HG03064 (cell line): ENCODE data around the gene MACROD2.

ENCODE experiments used
- ATAC-seq: cut with Tn5 transposase; IDR thresholded peaks from one replicate; pipeline ENCODE4 v1.9.1; 2021; ENCODE audit warnings: low read depth; ENCODE audit not compliant: unreplicated experiment

Gene MACROD2

DNA sequence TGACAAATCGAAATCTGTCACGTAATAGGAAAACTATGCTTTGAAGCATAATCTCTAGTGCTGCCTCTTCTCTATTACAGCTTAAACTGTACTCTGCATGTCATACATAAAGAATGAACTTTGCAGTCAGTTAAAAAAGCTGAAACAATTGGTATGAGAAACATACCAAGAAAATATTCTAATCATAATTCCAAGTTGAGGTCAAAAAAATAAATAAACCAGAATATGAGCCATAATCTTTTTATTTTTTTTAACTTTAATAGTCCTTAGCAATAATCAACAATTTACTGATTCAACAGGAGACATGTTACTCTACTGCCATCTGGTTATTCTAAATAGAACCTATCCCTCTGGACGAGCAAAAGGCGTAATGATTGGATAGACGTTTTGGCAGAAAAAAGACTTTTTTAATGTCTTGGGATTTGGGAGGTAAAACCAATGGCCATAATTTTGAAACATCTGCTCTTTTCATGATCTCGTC is 566.5 kb downstream of the MACROD2 start:
- no peak for ATAC-seq

DNA sequence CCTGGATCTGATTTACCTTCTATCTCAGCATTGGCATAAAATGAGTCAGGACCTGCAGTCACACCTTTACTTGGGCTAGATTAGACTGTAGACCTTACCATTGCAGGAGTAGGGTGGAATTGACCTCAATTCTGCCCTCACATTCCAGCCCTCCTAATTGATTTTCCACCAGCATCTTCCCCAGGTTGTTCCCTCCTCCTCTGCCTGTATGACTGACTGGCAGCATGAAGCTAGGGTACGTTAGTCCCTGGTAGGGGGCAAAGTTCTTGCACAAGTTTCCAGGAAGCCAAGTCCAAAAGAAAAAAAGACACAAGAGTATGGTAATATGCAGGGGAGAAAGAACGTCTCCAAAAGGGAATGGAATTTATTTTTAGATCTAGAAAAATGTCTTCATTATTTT is 567.7 kb downstream of the MACROD2 start:
- ATAC-seq, result no peak

GRCh38 chr20:14566505-14566904 is 571.2 kb downstream of the MACROD2 start:
- ATAC-seq, result no peak

DNA sequence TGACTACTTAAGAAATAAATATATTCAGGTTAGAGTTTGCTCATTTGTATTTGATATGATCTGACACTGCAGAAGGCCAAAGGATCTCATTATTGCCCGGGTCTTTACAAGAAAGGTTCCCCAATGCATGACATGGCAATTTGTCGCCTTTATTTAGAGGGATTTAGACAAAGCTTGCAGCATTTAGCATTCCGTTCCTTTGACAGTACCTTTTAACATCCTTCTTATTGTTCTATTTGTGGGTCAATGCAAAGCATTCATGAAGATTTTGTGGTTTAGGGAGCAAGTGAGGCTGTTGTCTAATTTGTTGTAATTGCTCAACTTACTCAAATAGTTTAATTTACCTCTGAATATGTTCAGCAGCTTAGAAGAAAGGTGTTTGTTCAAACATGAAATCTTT is 572.9 kb downstream of the MACROD2 start:
- ATAC-seq, result no peak

DNA sequence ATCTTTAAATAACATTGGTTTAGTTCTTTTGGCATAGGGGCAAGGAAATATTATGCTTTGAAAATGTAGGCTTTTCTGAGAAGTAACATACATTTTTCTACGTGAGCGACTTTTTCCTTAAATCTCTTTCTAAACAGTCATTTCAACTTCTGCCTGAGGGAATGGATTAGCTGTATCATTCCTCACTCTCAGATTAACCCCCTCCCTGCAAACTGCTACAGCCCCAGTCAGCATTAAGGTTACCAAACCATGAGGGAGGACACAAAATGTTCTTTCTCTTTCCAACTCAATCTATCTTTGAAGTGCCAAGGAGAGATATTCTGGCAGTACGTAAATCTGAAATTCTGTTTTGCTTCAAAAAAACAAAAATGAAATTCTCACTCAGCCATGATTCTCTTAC is 573.4 kb downstream of the MACROD2 start:
- no peak for ATAC-seq

DNA sequence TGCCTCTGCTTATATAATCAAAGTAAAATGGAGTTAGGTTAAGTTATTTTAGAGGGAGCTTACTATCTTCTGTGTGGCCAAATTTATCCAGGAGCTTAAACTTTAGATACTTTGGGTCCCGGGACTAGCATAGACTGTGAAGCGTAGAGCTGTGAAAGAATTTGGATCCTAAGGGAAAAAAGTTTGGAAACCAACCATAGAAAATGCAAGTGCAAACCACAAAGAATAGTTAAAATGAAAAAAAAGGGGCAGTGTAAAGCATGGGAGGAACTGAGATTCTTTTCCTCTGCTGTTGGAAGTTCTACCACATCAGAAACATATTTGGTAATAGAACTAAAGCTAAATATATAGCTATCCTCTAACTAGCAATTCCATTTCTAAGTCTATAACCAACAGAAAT is 574.3 kb downstream of the MACROD2 start:
- ATAC-seq, result no peak

- ATAC-seq, result no peak
Measured at GRCh38 chr20:14570811-14571210, 575.5 kb downstream of the MACROD2 start.

- ATAC-seq, result no peak
Measured at GRCh38 chr20:14573676-14574075, 578.4 kb downstream of the MACROD2 start.

DNA sequence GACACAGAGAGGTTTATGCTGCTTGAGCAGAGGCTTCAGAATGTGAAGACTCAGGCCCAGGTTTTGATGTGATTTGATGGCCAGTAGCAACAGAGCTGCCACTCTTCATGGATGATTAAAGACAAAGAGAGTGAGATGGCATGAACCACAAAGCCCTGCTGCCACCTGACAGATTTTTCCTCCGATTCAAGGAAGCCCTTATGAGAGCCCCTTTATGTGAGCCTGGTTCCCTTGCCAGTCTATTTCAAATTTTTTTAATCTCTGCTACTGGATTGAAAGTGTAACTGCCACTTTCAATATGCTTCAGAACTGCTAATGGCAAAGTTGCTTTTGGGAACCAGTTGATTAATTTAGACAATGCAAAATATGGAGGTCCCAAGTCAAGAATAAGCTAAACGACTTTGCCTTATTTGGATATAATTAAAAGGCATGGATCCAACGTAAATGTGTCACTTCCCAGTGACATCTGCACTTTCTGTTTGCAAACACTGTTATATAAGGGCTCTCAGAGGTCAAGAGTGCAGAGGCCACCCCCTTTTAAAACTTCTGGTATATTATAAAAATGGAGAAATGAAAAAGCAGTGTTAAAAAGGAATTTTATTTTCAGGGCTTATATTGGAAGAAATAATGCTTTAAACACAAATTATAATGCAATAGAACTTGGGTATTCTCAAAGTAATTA is 581.0 kb downstream of the MACROD2 start:
- ATAC-seq, result no peak

DNA sequence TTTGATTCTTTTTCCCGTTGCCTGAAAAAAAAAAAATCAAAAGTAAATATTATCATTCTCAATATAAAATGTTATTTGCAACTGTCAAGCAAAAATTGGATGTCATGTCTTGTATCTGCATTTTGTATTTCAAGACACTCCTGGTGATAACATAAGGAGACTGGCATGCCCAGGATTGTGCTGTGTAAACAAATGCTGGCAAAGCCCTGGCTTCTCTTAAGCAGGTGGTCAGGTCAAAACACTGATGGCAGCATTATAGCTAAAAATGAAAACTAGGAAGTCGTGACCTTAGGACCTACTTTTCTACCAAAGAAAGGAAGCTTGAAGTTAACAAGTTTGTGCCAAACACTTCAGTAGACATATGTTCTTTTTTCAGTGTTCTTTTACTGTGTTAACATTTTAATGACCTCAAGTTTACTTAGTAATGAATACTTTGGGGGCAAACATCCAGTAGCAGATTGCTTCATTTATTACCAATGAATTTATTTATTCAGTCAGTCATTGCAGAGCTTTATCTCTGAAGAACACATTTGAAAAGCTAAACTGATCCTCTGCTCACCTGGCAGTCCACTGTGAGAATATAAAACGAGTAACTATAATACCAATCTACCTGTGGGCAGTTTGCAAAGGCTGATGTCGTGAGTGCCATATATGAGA is 585.2 kb downstream of the MACROD2 start:
- no peak for ATAC-seq

DNA sequence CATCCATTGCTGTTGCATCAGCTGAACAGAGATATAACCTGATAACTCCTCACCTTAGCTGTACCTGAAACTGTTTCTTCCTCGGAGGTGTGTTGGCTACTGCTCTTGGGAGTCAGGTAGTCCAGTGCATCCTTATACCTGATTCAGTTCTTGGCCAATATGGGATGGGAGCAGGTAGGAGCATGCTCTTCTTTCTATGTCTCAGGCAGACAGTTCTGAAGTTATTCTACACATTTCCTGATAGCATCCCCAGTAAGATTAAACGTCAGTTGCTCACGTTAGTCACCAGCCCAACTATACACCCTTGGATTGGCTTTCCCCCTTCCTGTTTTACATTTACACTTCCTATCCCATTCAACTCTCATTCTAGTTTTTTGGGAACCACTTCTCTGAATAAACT is 586.4 kb downstream of the MACROD2 start:
- ATAC-seq, result no peak

DNA sequence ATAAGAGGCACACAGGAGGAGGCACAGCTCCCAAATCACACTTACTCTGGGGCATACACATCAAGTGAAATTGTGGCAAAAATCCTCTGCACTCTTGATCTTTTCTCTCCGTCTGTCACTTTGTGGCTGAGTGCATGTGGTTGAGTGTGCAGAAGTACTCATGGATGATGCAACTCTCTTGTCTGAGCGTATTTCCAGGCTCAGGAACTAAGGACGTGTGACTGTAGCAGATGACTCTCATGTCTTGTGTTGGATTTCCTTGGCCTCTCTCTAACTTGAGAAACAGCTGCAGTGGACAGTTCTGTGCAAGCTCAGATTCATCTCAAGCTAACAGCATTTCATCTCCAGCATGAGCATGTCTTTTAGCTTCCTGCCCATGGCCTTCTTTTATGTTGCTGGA is 587.5 kb downstream of the MACROD2 start:
- ATAC-seq, result no peak

DNA sequence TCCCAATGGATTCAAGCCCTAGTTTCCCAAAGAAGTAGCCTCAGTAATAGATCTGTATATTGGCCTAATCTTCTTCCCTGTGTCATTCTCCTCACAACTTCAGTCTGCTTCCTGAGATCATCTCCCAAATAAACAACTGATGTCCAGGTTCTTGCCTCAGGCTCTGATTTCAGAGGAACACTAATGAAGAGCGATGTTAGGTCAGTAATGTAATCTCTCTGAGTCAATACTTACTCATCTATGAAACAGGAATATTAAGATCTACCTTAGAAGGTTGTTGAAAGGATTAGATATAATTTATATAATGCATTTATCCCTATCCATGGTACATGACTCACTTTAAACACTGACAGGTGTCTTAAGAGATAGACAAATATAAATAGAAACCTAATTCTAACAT is 588.1 kb downstream of the MACROD2 start:
- ATAC-seq, result no peak

- no peak for ATAC-seq
Measured at GRCh38 chr20:14589383-14589782, 594.1 kb downstream of the MACROD2 start.

DNA sequence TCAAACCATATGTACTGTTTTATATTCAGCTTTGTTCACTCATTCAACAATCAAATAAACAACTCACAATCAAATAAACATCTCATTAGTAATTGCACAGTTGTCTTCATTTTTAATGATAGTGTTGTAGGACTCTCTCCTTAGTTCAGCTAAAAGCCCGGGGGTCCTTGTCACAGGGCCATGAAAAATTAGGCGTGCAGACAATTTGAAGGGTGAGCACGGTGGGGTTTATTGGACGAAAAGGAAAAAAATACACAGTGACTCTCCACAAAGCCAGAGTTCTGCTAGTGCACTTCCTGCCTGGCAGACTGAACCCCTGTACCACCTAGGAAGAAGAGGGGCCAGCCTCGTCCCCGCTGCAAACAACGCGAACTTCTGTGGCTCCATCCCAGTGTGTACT is 599.7 kb downstream of the MACROD2 start:
- ATAC-seq, result no peak

DNA sequence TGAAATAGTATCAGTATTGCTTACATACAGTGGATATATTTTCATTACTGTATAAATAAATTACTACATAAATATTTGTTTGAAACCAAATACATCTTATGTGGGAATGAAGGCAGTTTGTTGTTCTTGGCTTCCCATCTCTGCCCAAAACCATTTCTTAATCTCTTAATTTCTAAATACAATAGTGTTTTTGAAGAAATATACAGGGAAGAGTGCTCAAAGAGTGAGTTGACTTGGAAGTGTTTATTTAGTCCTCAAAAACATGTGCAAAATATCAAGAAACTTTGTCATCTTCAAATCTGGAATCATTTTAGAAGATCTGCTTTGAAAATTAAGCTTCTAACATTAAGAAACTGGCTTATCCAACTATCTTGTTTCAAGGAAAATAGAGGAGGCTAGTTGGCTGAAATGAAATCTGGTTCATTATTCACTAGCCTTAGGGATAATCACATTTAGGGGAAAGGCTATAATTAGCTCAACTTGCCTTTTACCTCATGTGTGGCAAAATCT is 601.9 kb downstream of the MACROD2 start:
- ATAC-seq, result no peak

DNA sequence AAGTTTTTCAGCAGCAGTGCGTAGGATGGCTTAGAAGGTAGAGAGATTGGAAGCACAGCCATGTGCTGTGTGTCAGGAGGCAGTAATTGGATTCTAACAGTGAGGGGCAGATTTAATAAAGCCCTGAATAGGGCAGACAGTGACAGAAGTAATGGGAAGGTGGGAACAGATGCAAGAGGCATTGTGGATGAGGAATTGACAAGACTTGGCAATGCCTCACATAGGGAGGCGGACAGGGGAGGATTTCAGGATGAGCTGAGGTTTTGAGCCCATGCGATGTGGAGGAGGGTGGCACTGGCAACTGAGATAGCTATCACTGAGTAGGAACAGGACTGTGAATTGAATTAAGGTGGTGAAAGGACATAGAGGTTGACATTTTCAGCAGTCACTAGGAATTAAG is 604.3 kb downstream of the MACROD2 start:
- ATAC-seq, result no peak

- no peak for ATAC-seq
Measured at GRCh38 chr20:14600527-14600926, 605.2 kb downstream of the MACROD2 start.

DNA sequence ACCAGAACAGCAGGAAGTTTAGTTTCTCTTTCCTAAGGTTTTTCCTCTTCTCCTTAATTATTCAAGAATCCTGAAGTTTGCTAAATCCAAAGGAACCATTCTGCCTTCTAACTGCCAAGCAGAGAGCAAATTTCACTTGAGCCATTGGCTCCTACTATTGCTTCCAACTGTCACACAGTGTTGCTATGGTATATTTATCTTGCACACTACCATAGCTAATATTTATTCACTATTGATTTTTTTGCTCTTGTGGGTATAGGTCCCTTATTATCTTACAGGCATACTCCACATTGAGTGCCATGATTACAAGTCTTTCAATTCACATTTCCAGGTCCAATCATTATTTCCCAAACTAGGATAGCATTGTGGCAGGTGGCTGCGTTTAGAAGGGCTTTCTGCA is 608.8 kb downstream of the MACROD2 start:
- no peak for ATAC-seq

DNA sequence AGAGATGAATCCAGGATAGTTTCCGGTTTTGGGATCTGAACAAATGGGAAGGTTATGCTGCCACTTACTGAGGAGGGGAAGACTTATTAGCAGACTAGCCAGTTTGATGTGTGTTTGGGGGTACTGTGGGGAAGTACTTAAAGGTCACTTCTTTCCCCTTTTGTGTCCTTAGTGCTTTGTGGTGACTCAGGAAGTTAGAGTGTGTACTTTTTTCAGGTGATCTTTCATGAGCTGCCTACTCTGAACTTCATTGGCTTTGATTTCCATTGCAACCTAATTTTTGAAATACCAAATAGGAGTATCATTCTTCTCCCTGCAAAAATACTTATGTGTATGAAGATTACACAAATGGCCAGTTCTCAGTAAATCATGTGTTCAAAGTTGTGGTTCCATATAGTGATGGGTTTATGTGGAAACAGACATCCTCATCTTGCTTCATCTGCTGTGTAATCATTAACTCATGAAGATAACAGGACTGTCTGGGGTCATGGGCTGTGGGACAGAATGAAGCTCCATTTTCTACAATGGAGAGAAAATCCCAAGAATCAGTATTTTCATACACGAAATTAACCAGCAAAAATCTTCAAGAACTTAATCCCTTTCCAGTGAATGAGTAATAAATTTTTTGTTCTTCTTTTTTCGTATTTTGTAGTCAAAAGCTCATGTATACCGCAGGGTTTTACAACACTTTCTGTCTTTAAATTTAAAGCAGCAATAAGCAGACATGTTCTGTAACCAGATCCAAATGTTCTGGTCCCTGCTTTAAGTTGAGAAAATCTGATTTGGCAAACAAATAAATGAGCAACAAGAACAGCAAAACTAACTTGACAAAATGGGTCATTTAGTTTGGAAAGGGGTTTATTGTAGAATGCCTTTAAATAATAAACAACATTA is 614.3 kb downstream of the MACROD2 start:
- ATAC-seq, result no peak

- ATAC-seq, result no peak
Measured at GRCh38 chr20:14611479-14611878, 616.2 kb downstream of the MACROD2 start.
